ENCODE results near the gene SPRR2G.
"Not testable (repeated sequence)": the region's sequence is repeated elsewhere in the genome, so short reads cannot be mapped to it uniquely, and the experiment has no call there.

SPRR2G gene

GRCh38 chr1:153140484-153140883 lies 10.2 kb downstream of the SPRR2G start:
- Histone ChIP-seq H2AFZ (ENCODE audit: low read length) (no peak overlapping the region), H3K9me2 (ENCODE audit: low read depth, low read length) (no peaks in the 10 kb centered on the region), H3K4me2 (ENCODE audit: low read length) (no peak overlapping the region), H4K20me1 (ENCODE audit: insufficient read depth, low read length) (no peaks in the 10 kb centered on the region), H3F3A (ENCODE audit: insufficient read depth, low read length) (no peaks in the 10 kb centered on the region), H3K27ac (ENCODE audit: low read depth, low read length, poor library complexity, severe bottlenecking) (no peak overlapping the region), H3K79me2 (ENCODE audit: insufficient read depth, low read length) (no peaks in the 10 kb centered on the region), H3K4me3 (ENCODE audit: low read depth, low read length, poor library complexity, severe bottlenecking) (no peak overlapping the region), H3K36me3 (ENCODE audit: insufficient read depth, low read length) (no peaks in the 10 kb centered on the region), H3K27me3 (ENCODE audit: insufficient read depth, low read length) (no peaks in the 10 kb centered on the region), H3K4me1 (ENCODE audit: insufficient read depth, low read length, severe bottlenecking) (no peaks in the 10 kb centered on the region), H3K9ac (ENCODE audit: low read length) (no peak overlapping the region), H3K9me3 (ENCODE audit: low read length) (no peaks in the 10 kb centered on the region)
- TF ChIP-seq CTCF (IDR thresholded peaks at IDR 0.05; ENCODE audit: low read length) (no peak), EZH2 (IDR thresholded peaks at IDR 0.05; ENCODE audit: borderline replicate concordance, low read length) (no peak)

GRCh38 chr1:153133743-153134142 lies 16.9 kb downstream of the SPRR2G start:
- Histone ChIP-seq H3K27ac (ENCODE audit: low read depth, low read length, poor library complexity, severe bottlenecking) (no peak overlapping the region), H2AFZ (ENCODE audit: low read length) (no peak overlapping the region), H3K4me2 (ENCODE audit: low read length) (no peak overlapping the region), H3K79me2 (ENCODE audit: insufficient read depth, low read length) (no peaks in the 10 kb centered on the region), H3K36me3 (ENCODE audit: insufficient read depth, low read length) (no peaks in the 10 kb centered on the region), H3K9ac (ENCODE audit: low read length) (no peak overlapping the region), H3K4me1 (ENCODE audit: insufficient read depth, low read length, severe bottlenecking) (no peaks in the 10 kb centered on the region), H3K9me2 (ENCODE audit: low read depth, low read length) (no peaks in the 10 kb centered on the region), H3K9me3 (ENCODE audit: low read length) (no peaks in the 10 kb centered on the region), H3K27me3 (ENCODE audit: insufficient read depth, low read length) (no peaks in the 10 kb centered on the region), H3F3A (ENCODE audit: insufficient read depth, low read length) (no peaks in the 10 kb centered on the region), H3K4me3 (ENCODE audit: low read depth, low read length, poor library complexity, severe bottlenecking) (no peak overlapping the region), H4K20me1 (ENCODE audit: insufficient read depth, low read length) (no peaks in the 10 kb centered on the region)
- no peak for TF ChIP-seq CTCF (IDR thresholded peaks at IDR 0.05; ENCODE audit: low read length)
- no peak for TF ChIP-seq EZH2 (IDR thresholded peaks at IDR 0.05; ENCODE audit: borderline replicate concordance, low read length)

- Histone ChIP-seq H3K9ac (ENCODE audit: low read length) (no peak overlapping the region), H3K4me3 (ENCODE audit: low read depth, low read length, poor library complexity, severe bottlenecking) (no peak overlapping the region), H3K4me1 (ENCODE audit: insufficient read depth, low read length, severe bottlenecking) (no peaks in the 10 kb centered on the region), H3K36me3 (ENCODE audit: insufficient read depth, low read length) (no peaks in the 10 kb centered on the region), H3K27ac (ENCODE audit: low read depth, low read length, poor library complexity, severe bottlenecking) (no peak overlapping the region), H4K20me1 (ENCODE audit: insufficient read depth, low read length) (no peaks in the 10 kb centered on the region), H3K4me2 (ENCODE audit: low read length) (no peak overlapping the region), H3K9me3 (ENCODE audit: low read length) (no peaks in the 10 kb centered on the region), H3K9me2 (ENCODE audit: low read depth, low read length) (no peaks in the 10 kb centered on the region), H3F3A (ENCODE audit: insufficient read depth, low read length) (no peaks in the 10 kb centered on the region), H3K79me2 (ENCODE audit: insufficient read depth, low read length) (no peaks in the 10 kb centered on the region), H2AFZ (ENCODE audit: low read length) (no peak overlapping the region), H3K27me3 (ENCODE audit: insufficient read depth, low read length) (no peaks in the 10 kb centered on the region)
- TF ChIP-seq EZH2 (IDR thresholded peaks at IDR 0.05; ENCODE audit: borderline replicate concordance, low read length) (no peak), CTCF (IDR thresholded peaks at IDR 0.05; ENCODE audit: low read length) (no peak)
Measured at GRCh38 chr1:153133267-153133666, 17.4 kb downstream of the SPRR2G start.

- not testable (repeated sequence) for H3F3A ChIP-seq (ENCODE audit: insufficient read depth, low read length); H3K36me3 ChIP-seq (ENCODE audit: insufficient read depth, low read length); H3K27ac ChIP-seq (ENCODE audit: low read depth, low read length, poor library complexity, severe bottlenecking); H3K4me2 ChIP-seq (ENCODE audit: low read length); H3K79me2 ChIP-seq (ENCODE audit: insufficient read depth, low read length); H3K9me3 ChIP-seq (ENCODE audit: low read length); H3K4me3 ChIP-seq (ENCODE audit: low read depth, low read length, poor library complexity, severe bottlenecking); H3K27me3 ChIP-seq (ENCODE audit: insufficient read depth, low read length); H4K20me1 ChIP-seq (ENCODE audit: insufficient read depth, low read length); H3K9ac ChIP-seq (ENCODE audit: low read length); H3K9me2 ChIP-seq (ENCODE audit: low read depth, low read length); H3K4me1 ChIP-seq (ENCODE audit: insufficient read depth, low read length, severe bottlenecking); H2AFZ ChIP-seq (ENCODE audit: low read length)
Measured at GRCh38 chr1:153128688-153129087, 22.0 kb downstream of the SPRR2G start.

All from OCI-LY1 (cell line).